ENCODE measurements around the gene ELMO3.

DNA sequence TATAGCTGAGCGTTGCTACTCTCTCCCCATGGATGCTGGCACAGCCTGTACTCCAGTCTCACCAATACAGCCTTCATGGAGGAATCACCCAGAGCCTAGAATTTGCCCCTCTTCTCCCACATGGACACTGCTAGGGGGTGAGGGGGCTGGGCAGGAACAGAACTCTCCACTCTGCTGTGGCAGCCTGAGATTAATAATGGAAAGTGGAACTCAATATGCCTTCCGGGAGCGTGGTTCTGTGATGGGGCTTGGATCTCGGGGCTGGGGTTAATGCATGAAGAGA lies 51.1 kb downstream of the ELMO3 start:
- TF ChIP-seq, protein P1, sequence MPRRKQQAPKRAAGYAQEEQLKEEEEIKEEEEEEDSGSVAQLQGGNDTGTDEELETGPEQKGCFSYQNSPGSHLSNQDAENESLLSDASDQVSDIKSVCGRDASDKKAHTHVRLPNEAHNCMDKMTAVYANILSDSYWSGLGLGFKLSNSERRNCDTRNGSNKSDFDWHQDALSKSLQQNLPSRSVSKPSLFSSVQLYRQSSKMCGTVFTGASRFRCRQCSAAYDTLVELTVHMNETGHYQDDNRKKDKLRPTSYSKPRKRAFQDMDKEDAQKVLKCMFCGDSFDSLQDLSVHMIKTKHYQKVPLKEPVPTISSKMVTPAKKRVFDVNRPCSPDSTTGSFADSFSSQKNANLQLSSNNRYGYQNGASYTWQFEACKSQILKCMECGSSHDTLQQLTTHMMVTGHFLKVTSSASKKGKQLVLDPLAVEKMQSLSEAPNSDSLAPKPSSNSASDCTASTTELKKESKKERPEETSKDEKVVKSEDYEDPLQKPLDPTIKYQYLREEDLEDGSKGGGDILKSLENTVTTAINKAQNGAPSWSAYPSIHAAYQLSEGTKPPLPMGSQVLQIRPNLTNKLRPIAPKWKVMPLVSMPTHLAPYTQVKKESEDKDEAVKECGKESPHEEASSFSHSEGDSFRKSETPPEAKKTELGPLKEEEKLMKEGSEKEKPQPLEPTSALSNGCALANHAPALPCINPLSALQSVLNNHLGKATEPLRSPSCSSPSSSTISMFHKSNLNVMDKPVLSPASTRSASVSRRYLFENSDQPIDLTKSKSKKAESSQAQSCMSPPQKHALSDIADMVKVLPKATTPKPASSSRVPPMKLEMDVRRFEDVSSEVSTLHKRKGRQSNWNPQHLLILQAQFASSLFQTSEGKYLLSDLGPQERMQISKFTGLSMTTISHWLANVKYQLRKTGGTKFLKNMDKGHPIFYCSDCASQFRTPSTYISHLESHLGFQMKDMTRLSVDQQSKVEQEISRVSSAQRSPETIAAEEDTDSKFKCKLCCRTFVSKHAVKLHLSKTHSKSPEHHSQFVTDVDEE (CRISPR knock-in tag; IDR thresholded peaks at IDR 0.05), result no peak
- TF ChIP-seq TOX (CRISPR knock-in tag; IDR thresholded peaks at IDR 0.05; ENCODE audit: borderline replicate concordance) (no peak), CSDC2 (CRISPR knock-in tag; IDR thresholded peaks at IDR 0.05) (no peak), GLIS3 (CRISPR knock-in tag; IDR thresholded peaks at IDR 0.05) (no peak), ARNTL (CRISPR knock-in tag; IDR thresholded peaks at IDR 0.05; ENCODE audit: borderline replicate concordance, low read depth) (no peak), ISL1 (CRISPR knock-in tag; IDR thresholded peaks at IDR 0.05) (no peak), TCF4 (CRISPR knock-in tag; IDR thresholded peaks at IDR 0.05; ENCODE audit: borderline replicate concordance) (no peak), ZFP30 (CRISPR knock-in tag; IDR thresholded peaks at IDR 0.05) (no peak), OSR1 (CRISPR knock-in tag; IDR thresholded peaks at IDR 0.05) (no peak), RARB (CRISPR knock-in tag; IDR thresholded peaks at IDR 0.05) (no peak)
- TF ChIP-seq, protein P2, sequence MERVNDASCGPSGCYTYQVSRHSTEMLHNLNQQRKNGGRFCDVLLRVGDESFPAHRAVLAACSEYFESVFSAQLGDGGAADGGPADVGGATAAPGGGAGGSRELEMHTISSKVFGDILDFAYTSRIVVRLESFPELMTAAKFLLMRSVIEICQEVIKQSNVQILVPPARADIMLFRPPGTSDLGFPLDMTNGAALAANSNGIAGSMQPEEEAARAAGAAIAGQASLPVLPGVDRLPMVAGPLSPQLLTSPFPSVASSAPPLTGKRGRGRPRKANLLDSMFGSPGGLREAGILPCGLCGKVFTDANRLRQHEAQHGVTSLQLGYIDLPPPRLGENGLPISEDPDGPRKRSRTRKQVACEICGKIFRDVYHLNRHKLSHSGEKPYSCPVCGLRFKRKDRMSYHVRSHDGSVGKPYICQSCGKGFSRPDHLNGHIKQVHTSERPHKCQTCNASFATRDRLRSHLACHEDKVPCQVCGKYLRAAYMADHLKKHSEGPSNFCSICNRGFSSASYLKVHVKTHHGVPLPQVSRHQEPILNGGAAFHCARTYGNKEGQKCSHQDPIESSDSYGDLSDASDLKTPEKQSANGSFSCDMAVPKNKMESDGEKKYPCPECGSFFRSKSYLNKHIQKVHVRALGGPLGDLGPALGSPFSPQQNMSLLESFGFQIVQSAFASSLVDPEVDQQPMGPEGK (CRISPR knock-in tag; IDR thresholded peaks at IDR 0.05; ENCODE audit: borderline replicate concordance), result no peak
- TF ChIP-seq, protein P3, sequence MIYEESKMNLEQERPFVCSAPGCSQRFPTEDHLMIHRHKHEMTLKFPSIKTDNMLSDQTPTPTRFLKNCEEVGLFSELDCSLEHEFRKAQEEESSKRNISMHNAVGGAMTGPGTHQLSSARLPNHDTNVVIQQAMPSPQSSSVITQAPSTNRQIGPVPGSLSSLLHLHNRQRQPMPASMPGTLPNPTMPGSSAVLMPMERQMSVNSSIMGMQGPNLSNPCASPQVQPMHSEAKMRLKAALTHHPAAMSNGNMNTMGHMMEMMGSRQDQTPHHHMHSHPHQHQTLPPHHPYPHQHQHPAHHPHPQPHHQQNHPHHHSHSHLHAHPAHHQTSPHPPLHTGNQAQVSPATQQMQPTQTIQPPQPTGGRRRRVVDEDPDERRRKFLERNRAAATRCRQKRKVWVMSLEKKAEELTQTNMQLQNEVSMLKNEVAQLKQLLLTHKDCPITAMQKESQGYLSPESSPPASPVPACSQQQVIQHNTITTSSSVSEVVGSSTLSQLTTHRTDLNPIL (CRISPR knock-in tag; IDR thresholded peaks at IDR 0.05; ENCODE audit: low read depth), result no peak

Measured in SK-N-SH treated with all-trans-retinoic acid at 6 μM for 48 hours (cell line).